ENCODE data around the gene DCLRE1C. TPM values are rescaled to one million over a fixed set of nuclear protein-coding genes. Genes with fewer than 3 reads are reported as not detected.

The DCLRE1C gene
- total RNA-seq, 2 experiments from 2014 or later, result 15.0 to 17.5 TPM

Other genes with a start within 250 kb of the DCLRE1C start
- gene FAM107B, start 179.2 kb downstream of the DCLRE1C start, total RNA-seq, result 100 to 1,000 TPM; 114 to 121 TPM
- 1 to 10 TPM; 1.5 to 1.8 TPM for gene CDNF, start 116.1 kb downstream of the DCLRE1C start, total RNA-seq
- gene HSPA14, start 115.8 kb downstream of the DCLRE1C start, total RNA-seq, result 10 to 100 TPM; 36.1 to 36.7 TPM
- 10 to 100 TPM; 22.5 to 23.9 TPM for gene MSANTD7, start 115.8 kb downstream of the DCLRE1C start, total RNA-seq
- gene SUV39H2, start 75.2 kb downstream of the DCLRE1C start, total RNA-seq, result 10 to 100 TPM; 40.9 to 45.8 TPM
- under 1 TPM in 1 of 2 experiments, not detected in 1; 0.79 TPM for gene MEIG1, start 5.3 kb upstream of the DCLRE1C start, total RNA-seq
- under 1 TPM; 0.32 to 0.63 TPM for gene OLAH, start 89.8 kb upstream of the DCLRE1C start, total RNA-seq
- gene ACBD7, start 134.7 kb upstream of the DCLRE1C start, total RNA-seq, result 1 to 10 TPM; 1.6 to 2.0 TPM
- gene RPP38, start 143.3 kb upstream of the DCLRE1C start, total RNA-seq, result 10 to 100 TPM; 16.2 to 24.2 TPM
- 10 to 100 TPM; 15.9 to 16.2 TPM for gene NMT2, start 214.6 kb upstream of the DCLRE1C start, total RNA-seq

Data from activated CD8-positive, alpha-beta T cell treated with anti-CD3 and anti-CD28 coated beads for 36 hours (primary cell).